HuH-7.5 (cell line): ENCODE data around the gene DIPK1C.
"Not testable (repeated sequence)": the region's sequence is repeated elsewhere in the genome, so short reads cannot be mapped to it uniquely, and the experiment has no call there.

Source experiments
- DNase-seq: peaks from one replicate; pipeline ENCODE4 v3.0.0; 2011; ENCODE audit warnings: low spot score

The DIPK1C gene

GRCh38 chr18:74457043-74457724 lies at the start of gene DIPK1C:
DIPK1C (minus strand) TSS chr18:74457308; CDS start chr18:74457259, 49 bp downstream.
- no peak for DNase-seq

- no peak for DNase-seq
These were observed 49.5 kb upstream of the DIPK1C start for GRCh38 chr18:74506448-74507084.

GRCh38 chr18:74505776-74506175 lies 48.7 kb upstream of the DIPK1C start:
- no peak for DNase-seq

GRCh38 chr18:74503137-74503536 lies 46.0 kb upstream of the DIPK1C start:
- no peak for DNase-seq

- DNase-seq, result no peak
These were observed 44.3 kb upstream of the DIPK1C start for GRCh38 chr18:74501386-74501785.

- not testable (repeated sequence) for DNase-seq
These were observed 43.7 kb upstream of the DIPK1C start for GRCh38 chr18:74500774-74501173.

GRCh38 chr18:74500372-74500771 lies 43.3 kb upstream of the DIPK1C start:
- no peak for DNase-seq

GRCh38 chr18:74499633-74500032 lies 42.5 kb upstream of the DIPK1C start:
- no peak for DNase-seq

GRCh38 chr18:74498712-74499627 lies 41.9 kb upstream of the DIPK1C start:
- DNase-seq, result no peak

GRCh38 chr18:74497778-74498177 lies 40.7 kb upstream of the DIPK1C start:
- no peak for DNase-seq

GRCh38 chr18:74497324-74497676 lies 40.2 kb upstream of the DIPK1C start:
- DNase-seq, result no peak

- peak; percentile 61 for DNase-seq
These were observed 39.6 kb upstream of the DIPK1C start for GRCh38 chr18:74496508-74497323.

- peak; percentile 87 for DNase-seq
These were observed 38.7 kb upstream of the DIPK1C start, which contains the start of gene CNDP2 for GRCh38 chr18:74495581-74496507. CNDP2 (plus strand) TSS chr18:74496363; CDS start chr18:74499974, 3,611 bp downstream.

- no peak for DNase-seq
These were observed 37.4 kb upstream of the DIPK1C start for GRCh38 chr18:74494514-74494913.

- no peak for DNase-seq
These were observed 36.6 kb upstream of the DIPK1C start for GRCh38 chr18:74493689-74494088.

GRCh38 chr18:74492259-74492658 lies 35.2 kb upstream of the DIPK1C start:
- no peak for DNase-seq

GRCh38 chr18:74489676-74490075 lies 32.6 kb upstream of the DIPK1C start:
- DNase-seq, result no peak

GRCh38 chr18:74488864-74489263 lies 31.8 kb upstream of the DIPK1C start:
- no peak for DNase-seq

GRCh38 chr18:74488354-74488753 lies 31.2 kb upstream of the DIPK1C start:
- no peak for DNase-seq

- DNase-seq, result no peak
These were observed 29.2 kb upstream of the DIPK1C start for GRCh38 chr18:74486119-74486849.
